AG09309 (cell line): ENCODE results near the gene CNTNAP5.

Experiments used
- DNase-seq: peaks from one replicate; pipeline ENCODE4 v3.0.0-alpha.2; 2010; ENCODE audit warnings: low read depth
- H3K4me3 ChIP-seq: 2 replicates; pipeline ENCODE4 v1.5.1; 2011; ENCODE audit warnings: mild to moderate bottlenecking, low read depth, low read length, moderate library complexity; ENCODE audit not compliant: control insufficient read depth
- CTCF ChIP-seq: IDR thresholded peaks from 2 replicates; pipeline ENCODE4 v1.5.1; 2011; ENCODE audit warnings: mild to moderate bottlenecking, low read depth, low read length, inconsistent platforms; ENCODE audit not compliant: insufficient read depth, control insufficient read depth; ENCODE audit errors: missing control alignments

The CNTNAP5 gene

GRCh38 chr2:124824441-124824840 lies 799.4 kb downstream of the CNTNAP5 start:
- no peak overlapping the region for H3K4me3 ChIP-seq
- no peak for DNase-seq
- no peak for TF ChIP-seq CTCF

- H3K4me3 ChIP-seq, result no peak overlapping the region
- DNase-seq, result no peak
- TF ChIP-seq CTCF, result no peak
These were observed 807.4 kb downstream of the CNTNAP5 start for GRCh38 chr2:124832521-124832920.

DNA sequence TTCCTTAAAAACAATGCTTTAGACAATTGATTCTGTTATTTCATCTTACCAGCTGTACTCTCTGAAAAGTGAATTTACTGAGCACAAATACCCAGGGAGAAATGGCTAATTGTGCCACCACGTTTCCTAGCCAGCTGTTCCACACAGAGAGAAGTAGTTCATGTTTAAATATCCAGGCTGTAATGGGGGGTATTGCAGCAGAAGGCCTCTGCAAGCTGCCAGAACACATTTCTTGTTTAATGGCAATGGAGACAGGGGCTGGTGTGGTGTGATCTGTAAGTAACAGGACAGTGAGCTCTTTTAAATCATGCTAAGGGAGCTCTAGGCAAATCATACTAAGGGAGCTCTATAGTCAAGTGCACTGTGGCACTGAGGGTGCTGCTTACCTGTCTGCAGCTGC lies 809.2 kb downstream of the CNTNAP5 start:
- no peak for TF ChIP-seq CTCF
- no peak overlapping the region for H3K4me3 ChIP-seq
- no peak for DNase-seq

- H3K4me3 ChIP-seq, result no peak overlapping the region
- DNase-seq, result no peak
- TF ChIP-seq CTCF, result no peak
These were observed 810.2 kb downstream of the CNTNAP5 start for GRCh38 chr2:124835331-124835730.

DNA sequence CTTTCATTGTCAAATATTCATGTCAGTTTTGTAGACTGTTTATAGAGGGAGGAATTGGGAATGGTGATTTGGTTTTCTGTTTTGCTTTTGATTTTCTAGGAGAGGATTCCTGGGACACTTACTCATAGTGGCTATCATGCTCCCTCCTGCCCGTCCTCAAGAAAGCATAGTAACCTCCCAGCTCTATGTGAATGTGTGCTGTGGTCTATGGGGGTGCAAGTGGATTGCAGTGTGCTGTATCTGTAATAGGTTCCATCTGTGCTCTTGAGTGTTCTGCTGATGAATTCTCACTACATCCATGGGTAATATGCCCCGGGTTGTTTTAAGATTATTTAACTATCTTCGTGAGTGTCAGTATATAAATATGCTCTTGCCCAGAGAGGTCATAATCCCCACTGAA lies 811.3 kb downstream of the CNTNAP5 start:
- no peak for TF ChIP-seq CTCF
- H3K4me3 ChIP-seq, result no peak overlapping the region
- peak; percentile 52 for DNase-seq

DNA sequence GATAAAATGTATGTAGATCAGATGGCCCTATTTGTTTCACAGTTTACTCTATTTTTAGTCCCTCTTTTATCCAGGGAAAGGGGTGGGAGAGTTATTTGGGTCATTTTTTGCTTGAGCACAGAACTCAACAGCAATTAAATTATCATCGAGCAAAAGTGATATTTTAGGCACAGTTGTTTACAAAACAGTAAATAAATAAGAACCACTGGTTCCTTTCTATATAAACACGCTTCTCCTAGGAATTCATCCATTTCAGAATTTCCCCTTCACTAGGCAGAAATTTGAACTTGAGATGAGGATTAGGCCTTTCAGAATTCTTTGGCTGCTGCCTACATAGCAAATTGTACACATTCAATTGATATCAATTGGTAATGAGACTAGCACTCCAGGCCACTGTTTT lies 812.4 kb downstream of the CNTNAP5 start:
- no peak overlapping the region for H3K4me3 ChIP-seq
- no peak for TF ChIP-seq CTCF
- DNase-seq, result no peak

- no peak for TF ChIP-seq CTCF
- DNase-seq, result no peak
- H3K4me3 ChIP-seq, result no peak overlapping the region
These were observed 813.3 kb downstream of the CNTNAP5 start for GRCh38 chr2:124838406-124838805.
